HG03064 (cell line): Measurements from ENCODE around the gene CACNA1B.
"Not testable (repeated sequence)": the region's sequence is repeated elsewhere in the genome, so short reads cannot be mapped to it uniquely, and the experiment has no call there.

Experiments
- ATAC-seq: cut with Tn5 transposase; IDR thresholded peaks from one replicate; pipeline ENCODE4 v1.9.1; 2021; ENCODE audit warnings: low read depth; ENCODE audit not compliant: unreplicated experiment

Gene CACNA1B

DNA sequence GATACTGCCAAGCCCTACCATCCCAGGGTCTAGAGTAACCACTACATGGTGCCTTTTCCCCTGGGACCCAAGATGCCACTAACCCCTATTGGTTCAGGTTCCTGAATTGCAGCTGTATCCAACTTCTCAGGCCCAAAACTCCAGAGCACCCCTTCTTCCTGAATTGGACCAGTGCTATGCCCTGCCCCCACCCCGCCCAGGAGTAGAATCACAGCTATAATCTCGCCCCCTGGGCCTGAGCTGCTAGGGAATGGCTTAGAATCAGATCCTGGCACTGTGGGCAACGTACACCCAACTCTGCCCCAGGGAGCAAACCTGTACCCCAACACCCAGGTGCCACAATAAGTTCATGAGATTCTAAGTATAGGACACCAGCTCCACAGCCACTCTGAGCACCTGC lies 206.3 kb downstream of the CACNA1B start:
- no peak for ATAC-seq

DNA sequence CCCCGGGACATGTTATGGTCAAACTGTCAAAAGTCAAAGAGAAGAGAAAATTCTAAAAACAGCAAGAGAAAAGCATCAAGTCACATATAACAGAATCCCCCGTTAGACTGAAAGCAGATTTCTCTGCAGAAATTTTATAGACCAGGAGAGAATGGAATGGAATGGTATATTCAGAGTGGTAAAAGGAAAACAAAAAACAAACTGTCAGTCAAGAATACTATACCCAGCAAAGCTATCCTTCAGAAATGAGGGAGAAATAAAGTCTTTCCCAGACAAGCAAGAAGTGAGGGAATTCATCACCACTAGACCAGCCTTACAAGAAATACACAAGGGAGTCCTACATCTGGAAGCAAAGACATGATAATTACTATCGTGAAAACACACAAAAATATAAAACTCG lies 208.0 kb downstream of the CACNA1B start:
- no peak for ATAC-seq

DNA sequence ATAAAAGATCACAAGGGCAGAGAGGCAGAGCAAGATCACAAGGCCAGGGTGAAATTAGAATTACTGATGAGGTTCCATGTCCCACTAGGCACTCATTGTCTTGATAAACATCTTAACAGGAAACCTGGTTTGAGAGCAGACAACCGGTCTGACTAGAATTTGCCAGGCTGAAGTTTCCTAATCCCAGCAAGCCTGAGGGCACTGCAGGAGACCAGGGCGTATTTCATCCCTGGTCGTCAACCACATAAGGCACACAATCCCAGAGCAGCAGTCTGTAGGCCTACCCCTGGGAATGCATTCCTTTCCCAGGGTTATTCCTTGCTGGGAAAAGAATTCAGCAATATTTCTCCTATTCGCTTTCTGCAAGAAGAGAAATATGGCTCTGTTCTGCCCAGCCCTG lies 214.5 kb downstream of the CACNA1B start:
- ATAC-seq: not testable (repeated sequence)

DNA sequence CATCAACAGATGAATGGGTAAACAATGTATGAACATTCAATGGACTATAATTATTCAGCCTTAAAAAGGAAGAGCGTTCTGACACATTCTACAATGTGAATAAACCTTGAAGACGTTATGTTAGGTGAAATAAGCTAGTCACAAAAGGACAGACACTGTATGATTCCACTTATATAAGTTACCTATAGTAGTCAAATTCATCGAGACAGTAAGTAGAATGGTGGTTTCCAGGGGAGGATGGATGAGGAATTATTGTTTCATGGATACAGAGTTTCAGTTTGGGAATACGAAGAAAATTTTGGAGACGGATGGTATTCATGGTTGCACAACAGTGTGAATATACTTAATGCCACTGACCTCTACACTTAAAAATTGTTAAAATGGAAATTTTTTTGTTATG lies 216.4 kb downstream of the CACNA1B start:
- ATAC-seq: no peak

DNA sequence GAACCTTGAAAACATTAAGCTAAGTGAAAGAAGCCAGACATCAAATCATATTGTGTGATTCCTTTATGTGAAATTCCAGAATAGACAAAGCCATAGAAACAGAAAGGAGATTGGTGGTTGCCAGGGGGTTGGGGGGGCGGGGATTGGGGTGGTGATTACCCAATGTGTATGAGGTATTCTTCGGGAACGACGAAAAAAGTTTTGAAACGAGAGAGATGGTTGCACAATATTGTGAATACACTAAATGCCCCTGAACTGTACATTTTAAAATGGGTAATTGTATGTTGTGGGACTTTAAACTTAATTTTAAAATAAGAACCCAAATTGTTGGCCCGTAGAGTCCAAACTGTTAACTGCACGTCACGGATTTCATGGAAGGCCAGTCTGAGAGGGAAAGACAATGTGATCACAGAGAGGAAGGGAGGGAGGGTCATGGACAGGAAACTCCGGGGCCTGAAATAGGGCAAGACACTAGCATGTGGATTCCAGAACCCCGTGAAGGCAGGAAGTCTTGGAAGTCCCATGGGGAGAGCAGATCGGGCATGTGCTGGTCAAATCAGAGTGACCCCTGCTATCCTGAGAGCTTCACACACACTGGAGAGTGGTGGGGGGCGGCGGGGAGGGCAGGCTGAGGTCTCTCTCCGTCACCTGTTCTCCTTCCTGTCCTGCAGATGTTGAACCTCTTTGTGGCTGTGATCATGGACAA lies 218.4 kb downstream of the CACNA1B start:
- no peak for ATAC-seq

DNA sequence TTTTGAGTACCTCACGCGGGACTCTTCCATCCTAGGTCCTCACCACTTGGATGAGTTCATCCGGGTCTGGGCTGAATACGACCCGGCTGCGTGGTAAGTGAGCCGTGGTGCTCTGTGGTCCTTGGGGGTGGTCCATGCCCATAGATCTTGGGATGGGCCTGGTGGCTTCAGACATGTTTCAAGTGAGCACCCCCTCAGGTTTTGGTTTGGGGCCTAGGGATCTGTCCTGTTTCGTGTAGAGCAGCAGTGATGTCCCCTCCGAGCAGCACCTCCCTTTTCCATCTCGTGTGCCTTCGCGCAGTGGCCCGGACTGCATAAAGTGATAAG lies 218.9 kb downstream of the CACNA1B start:
- ATAC-seq: no peak

DNA sequence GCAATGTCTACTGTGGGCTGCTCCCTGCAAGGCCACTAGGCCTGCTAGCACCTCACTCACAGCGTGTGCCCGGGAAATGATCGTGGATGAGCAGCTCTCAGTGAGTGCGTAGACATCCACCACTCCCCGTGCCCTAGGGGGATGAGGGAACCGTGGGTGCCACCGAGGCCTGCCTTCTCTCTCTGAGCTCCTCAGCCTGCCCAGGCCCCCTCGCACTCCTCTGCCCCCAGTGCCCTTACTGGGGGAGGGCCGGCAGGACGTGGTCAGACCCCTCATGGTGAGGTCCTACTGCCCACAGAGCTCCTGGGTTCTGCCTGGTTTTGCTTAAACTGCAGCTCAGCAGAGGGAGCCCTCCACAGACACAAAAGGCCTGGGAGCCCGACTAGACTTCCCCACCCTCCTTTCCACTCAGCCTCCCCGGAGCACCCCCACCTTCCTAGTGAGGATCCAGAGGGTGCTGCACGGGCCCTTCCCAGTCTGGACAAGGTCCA lies 220.0 kb downstream of the CACNA1B start:
- ATAC-seq: no peak

DNA sequence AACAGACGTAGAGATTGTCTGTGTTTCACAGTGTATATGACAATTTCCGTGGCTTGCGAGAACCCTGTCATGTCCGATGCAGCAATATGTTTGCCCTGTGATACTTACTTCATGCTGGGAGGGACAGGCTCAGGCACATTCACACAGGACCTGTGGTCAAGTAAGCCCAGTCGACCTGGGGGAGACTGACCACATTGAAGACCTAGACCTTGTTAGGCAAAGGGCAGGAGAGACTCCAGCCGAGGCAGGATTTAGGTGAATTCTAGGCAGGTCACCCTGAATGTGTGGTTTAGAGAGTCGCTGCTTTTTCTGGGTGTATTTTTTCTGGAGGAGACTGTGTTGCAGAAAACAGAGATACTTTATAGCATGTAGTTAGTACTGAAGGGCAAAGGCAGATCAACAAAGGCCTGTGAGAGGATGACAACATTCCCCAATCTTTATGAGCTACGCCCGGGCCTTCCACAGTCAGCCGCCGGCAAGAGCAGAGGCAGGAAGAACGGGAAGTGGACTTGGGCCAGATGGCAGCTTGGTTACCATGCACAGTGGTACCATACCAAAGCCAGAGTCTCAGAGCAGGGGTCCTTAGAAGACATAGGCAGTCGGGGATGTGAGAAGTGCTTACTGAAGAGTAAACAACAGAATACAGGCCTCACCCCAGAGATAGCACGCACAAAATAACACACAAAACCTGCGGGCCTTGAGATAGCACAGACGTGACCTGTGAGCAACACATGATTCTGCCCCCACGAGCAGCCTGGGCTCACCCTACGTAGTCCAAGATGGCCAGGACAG lies 220.7 kb downstream of the CACNA1B start:
- ATAC-seq: no peak

DNA sequence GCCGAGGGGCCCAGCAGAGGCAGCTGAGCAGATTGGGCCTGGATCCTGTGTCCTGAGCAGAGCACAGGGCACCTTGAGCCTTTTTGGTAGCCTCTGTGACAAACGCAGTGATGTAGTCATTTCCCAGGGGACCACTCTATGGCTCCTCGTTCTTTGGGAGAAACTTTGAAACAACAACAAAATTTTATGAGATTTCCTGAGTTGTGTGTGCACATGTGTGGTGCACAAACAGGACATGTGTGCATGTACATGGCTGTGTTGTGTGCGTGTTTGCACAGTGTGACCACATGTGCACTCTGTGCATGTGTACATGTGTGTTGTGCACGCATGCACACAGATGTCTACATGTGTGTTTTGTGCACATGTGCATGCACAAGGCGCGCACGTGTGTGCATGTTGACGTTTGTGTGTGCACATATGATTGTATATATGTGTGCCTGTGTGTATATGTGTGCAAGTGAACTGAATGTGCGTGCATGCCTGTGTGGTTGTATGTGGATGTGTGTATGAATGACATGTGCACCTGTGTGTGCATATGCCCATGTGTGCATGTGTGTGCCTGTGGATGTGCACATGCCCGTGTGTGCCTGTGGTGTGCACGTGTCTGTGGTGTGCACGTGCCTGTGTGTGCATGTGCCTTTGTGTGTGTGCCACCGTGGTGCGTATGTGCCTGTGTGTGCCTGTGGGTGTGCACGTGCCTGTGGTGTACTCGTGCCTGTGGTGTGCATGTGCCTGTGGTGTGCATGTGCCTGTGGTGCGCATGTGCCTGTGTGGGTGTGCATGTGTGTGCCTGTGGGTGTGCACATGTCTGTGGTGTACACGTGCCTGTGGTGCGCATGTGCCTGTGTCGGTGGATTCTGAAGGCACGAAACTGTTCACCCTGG lies 221.6 kb downstream of the CACNA1B start:
- ATAC-seq: no peak

DNA sequence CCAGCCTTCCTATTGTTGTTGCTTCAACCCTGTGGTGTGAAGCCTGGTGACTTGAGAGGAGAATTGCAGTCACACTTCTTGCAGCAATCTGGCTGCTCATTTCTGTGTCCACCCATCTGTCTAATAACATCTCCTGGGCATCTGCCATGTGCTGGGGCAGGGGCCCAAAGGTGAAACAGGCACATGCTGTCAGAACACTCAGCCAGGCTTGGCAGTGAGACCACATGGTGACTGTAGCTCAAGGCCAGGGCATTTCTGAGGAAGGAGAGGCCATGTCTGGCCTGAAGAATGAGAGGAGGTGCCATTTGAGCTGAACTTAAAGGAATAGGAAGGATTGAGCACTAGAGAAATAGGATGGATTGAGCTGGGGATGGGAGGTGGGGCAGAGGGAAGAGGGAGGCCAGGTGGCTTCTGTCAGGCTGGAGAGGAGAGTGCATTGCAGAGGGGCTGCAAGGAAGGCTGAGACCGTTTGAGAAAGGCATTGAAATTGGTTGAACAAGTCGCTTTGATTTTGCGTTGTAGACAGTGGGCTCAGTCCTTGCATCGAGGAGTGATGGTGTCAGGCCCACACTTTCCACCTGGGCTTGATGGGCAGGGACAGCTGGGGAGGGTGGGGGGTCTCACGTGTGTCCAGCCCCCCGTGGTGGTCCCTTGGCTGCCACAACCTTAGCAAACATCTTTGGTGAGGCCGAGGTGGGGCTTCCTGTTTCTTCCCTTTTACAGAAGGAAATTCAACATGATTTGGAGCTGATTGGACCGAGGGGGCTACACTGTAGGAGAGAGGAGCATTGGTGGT lies 222.4 kb downstream of the CACNA1B start:
- no peak for ATAC-seq

DNA sequence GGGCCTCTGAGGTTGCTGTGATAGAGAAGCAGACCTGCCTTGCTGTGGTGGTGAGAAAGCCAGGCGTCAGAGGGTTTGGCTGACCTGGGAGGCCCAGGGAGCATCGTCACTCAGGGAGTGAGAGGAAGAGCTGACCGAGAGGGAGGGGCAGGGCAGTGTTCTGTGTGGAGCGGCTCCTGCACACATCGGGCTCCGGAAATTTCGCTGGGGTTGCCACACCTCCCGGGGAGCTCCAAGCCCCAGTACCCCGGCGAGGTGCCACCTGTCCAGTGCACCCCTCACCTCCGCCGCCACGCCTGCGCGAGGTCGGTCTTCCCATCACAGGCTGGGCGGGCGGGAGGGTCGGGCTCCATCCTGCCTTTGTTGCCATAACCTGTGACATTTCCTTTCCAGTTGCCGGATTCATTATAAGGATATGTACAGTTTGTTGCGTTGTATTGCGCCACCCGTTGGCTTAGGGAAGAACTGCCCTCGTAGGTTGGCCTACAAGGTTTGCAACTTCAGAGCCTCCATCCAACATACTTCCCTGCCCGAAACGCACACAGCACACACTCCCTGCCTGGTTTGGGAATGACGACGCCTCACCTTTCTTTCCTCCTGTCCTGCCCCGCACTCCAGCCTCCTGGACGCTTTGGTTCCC lies 223.2 kb downstream of the CACNA1B start:
- no peak for ATAC-seq

DNA sequence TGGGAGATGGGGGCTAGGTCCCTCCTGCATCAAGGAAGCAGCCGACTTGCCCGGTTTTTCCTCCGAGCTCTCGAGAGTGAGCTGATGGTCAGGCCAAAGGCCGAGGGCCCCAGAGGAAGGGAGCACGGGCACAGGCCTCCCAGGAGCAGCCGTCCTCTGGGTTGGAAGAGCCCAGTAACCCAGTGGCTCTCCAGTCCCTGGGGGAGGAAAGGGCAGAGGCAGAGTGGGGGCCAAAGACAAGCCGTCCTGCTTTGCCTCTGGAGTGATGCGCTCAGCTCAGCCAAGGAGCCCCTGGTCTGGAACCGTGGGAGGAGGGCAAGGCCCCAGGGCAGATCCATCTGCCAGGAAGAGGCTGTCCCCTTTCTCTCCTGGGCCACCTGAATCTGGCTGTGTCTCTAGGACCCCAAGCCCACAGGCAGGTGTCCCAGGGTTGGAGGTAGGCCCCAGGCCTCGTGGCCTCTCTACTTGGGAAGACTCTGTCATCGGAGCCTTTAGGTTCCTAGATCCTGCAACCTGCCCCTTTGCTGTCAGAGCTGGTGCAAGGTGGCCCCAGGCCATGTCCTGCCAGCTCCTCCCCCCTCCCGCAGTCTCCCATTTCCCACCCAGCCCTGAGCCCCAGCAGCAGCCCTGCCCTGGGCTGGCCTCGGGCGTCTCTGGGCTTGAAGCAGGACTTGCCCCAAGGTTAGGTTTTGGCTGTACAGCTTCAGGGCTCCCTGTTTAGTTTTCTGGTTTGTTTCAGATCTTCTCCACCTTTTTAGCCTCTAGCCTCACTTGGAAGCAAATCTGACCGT lies 224.1 kb downstream of the CACNA1B start:
- ATAC-seq: no peak

DNA sequence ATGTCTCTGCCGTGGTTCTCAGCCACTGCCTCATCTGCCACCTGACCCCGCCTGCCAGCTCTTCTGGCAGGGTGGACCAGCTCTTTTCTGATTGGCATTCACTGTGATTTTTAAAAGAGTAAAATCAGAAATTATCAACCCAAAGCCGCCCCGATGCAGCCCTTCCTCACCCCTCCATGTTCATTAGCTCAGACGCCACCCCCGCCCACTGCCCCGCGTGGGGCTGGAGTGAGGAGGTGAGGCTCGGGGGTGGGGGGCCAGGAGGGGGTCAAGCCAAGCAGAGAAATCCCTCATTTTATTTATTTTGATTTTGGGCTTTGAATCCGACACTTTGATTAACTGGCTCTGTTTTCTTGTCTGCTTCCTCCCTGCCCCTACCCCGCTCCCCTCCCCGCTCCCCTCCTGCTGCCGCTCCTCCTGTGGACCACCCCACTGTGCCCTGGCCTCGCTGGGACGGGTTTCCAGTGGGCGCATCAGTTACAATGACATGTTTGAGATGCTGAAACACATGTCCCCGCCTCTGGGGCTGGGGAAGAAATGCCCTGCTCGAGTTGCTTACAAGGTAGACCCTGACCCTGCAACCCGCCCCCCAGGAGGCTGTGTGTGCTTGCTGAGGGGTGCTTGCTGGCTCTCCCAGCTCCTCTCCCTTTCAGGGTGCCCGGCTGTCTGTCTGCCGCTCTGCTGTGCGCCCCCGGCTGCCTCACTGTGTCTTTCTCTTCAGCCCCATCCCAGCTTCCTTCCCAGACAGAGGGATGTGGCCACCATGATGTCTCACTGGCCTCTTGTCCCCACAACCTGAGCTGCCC lies 224.9 kb downstream of the CACNA1B start:
- ATAC-seq: no peak

DNA sequence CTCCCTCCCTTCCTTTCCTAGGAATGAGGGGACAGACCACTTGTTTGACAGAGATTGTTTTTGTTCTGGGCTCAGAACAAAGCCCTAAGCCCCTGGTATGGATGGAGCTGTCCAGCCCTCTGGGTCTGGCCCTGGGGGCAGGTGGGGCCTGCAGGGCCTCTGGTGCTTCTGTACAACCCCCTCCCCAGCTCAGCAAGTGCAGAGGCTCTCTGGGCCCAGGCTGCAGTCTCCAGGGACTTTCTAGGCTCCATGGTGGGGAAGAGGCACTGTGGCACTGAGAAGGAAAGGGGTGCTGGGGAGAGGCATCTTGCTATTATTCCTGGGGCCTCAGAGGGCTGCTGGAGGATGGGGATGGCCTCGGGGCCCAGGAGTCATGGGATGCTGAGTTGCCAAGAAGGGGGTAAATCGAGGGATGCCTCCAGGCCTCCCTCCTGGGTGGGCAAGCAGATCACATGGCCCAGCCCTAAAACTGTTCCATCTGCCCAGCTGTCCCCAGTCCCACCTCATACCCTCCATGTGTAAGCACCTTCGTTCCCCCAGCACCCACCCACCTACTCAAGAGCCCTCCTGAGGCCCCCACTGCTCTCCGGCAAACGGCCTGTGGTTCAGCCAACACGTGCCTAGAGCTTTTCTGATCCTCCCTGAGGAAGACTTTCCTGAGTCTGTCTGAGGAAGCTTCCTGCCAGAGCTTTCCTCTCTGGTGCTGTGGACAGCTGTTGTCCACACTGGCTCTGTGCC lies 225.7 kb downstream of the CACNA1B start:
- no peak for ATAC-seq

DNA sequence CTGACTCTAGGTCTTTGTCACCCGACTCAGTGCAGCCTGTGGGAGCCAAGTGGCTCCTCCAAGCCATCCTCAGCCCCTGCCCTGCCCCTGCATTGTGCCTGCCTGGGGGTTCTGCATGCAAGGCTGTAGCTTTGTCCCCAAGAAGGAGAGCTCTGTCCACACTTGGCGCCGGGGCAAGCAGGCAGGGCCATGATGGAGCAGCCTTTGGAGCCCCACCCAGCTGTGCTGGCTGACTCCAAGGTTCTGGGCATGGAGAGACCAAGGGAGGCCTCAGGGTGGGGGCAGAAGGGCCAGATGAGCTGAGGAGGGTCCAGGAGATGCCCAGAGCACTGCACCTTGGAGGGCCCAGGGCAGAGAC lies 226.2 kb downstream of the CACNA1B start:
- no peak for ATAC-seq

DNA sequence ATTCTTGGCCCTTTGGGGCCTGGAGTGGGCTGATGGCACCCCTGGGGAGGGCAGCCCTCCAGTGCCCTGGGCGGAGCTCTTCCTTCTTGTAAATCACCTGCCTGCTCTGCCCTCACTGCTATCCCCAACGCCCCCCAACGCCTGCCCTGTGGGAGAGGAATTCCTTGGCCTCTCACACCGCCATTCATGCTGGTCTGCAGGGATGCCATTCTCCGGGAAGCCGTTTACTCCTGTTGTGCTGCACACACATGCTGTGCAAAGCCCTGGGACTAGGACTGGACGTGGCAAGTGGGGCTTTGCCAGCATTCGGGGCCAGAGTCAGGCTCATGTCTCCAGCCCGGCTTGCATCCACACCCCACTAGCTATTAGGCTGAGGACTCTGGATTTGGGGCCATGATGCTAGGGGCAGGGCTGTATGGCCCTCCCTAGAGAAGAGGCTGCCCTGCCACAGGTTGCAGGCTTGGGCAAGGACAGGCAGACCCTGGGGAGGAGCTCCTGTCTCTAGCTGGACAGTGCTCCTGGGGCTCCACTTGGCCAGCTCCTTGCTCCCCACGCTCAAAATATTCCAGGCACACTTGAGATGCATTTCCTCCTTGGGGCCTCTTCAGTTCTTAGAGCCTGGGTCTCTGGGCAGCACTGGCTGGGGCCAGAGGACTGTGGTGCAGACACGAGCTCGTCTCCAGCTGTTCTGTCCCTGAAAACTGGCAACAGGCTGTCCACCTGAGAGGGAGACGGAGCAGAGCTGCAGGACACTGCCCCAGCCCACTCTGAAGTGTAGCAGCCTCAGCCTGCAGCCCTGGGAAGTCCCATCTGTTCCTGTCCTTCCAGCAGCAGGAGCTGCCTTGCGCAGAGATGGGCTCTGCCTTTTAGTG lies 226.9 kb downstream of the CACNA1B start:
- ATAC-seq: no peak

DNA sequence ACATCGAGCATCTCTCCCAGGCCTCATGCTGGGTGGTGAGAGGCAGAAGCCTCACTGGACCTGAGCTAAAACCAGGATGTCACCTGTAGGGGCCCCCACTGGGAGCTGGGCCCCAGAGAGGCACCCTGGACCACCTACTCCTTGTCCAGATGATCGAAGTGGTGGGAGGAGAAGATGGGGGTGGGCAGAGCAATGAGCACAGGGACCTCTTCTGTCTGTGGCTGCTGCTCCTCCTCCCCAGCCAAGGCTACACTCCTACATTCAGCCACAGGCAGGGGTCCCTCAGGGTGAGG lies 227.5 kb downstream of the CACNA1B start:
- ATAC-seq: no peak
